Right lobe of liver (tissue), 4 donors: Measurements from ENCODE around the gene CLEC3B.
A peak's percentile ranks its signal among the peaks of the same experiment; 100 is the strongest.

ENCODE experiments used
- POLR2A ChIP-seq: fragments of 450-650 bp; IDR thresholded peaks from one replicate; pipeline ENCODE4 v1.6.1; 2017; ENCODE audit warnings: antibody characterized with exemption, mild to moderate bottlenecking
- TF ChIP-seq, protein P1 (sequence below), 4 donors: fragments of 200-600 bp in 3 of 4; fragments of 450-650 bp in 1 of 4; IDR thresholded peaks; one replicate each; pipeline versions ENCODE4 v1.5.1 to v1.8.0; 2016 to 2022; ENCODE audit warnings: antibody characterized with exemption in 4 of 4, mild to moderate bottlenecking in 2 of 4
- donor health status: DM: no; HTN: no; CAD: no.
- donor health status: DM: no; HTN: no; CAD: no.
- donor health status: DM: no; HTN: yes; CAD: no.

DNA sequence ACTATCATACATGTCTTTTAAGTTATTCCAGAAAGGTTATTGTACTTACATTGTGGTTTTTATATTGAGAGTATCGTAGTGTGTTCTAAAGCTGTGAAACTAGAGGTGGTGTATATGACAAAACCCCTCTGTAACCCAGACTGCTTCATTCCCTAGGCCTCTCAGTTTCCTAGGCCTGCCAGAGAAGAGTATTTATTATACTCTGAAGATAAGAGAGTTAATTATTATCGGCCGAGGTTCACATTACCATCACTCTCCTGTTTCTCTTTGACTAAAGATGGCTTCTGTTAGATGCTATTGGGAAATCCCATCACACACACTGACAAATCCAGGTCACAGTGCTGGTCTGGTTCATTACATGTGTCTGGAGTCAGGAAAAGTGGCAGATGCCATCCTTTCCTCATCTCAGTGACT, 29.5 kb upstream of the CLEC3B start:
- TF ChIP-seq, protein P1, sequence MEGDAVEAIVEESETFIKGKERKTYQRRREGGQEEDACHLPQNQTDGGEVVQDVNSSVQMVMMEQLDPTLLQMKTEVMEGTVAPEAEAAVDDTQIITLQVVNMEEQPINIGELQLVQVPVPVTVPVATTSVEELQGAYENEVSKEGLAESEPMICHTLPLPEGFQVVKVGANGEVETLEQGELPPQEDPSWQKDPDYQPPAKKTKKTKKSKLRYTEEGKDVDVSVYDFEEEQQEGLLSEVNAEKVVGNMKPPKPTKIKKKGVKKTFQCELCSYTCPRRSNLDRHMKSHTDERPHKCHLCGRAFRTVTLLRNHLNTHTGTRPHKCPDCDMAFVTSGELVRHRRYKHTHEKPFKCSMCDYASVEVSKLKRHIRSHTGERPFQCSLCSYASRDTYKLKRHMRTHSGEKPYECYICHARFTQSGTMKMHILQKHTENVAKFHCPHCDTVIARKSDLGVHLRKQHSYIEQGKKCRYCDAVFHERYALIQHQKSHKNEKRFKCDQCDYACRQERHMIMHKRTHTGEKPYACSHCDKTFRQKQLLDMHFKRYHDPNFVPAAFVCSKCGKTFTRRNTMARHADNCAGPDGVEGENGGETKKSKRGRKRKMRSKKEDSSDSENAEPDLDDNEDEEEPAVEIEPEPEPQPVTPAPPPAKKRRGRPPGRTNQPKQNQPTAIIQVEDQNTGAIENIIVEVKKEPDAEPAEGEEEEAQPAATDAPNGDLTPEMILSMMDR (IDR thresholded peaks at IDR 0.05), result no peak
- peak; percentile 27 for TF ChIP-seq POLR2A
